HG03469 (cell line): ENCODE data around the gene TEX22.

Experiments used
- ATAC-seq: cut with Tn5 transposase; IDR thresholded peaks from one replicate; pipeline ENCODE4 v1.9.1; 2021; ENCODE audit warnings: mild to moderate bottlenecking, moderate library complexity, moderate number of reproducible peaks; ENCODE audit not compliant: unreplicated experiment

TEX22 gene

GRCh38 chr14:105437723-105438500 lies 39.6 kb downstream of the TEX22 start:
- ATAC-seq: no peak

- ATAC-seq: no peak
Measured at GRCh38 chr14:105439179-105439578, 40.8 kb downstream of the TEX22 start.

DNA sequence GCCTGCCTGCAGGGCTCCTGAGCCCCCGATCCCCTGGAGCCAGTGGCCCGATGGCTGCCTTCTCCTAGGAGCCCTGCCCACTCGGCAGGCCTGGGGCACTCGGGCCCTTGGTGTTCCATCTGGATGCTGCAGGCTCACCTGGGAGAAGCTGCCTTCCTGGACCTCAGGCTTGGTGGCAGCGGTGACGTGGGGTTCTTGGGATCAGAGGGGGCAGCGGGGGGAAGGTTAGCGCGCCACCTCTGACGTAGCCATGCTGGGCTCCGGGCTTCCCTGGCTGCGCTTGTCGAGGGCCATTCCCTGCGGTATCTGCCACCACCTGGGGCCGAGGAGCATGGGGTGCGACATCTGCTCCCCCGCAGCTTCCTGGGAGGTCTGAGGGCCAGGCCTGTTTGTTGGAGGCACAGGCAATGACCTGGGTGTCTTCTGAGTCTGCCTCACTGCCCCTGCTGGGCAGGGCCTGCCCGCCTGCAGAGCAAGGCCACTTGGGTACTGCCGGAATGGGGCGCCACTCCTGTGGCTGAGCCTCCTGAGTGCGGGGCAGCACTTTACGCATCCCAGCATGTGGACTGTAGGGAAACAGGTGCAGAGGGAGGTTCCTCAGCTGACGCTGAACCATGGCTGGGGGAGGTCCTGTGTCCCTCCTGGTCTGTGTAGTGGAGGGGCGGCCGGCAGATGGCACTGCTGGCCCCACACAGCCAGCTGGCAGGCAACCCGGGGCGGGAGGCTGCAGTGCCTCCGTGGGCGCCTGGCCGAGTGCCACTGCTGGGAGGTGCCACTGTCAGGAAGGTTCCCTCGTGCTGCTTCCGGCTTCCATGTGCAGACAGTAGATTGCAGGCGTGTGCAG lies 41.6 kb downstream of the TEX22 start:
- no peak for ATAC-seq

GRCh38 chr14:105440554-105440900 lies 42.2 kb downstream of the TEX22 start:
- no peak for ATAC-seq

- no peak for ATAC-seq
Measured at GRCh38 chr14:105440992-105441391, 42.7 kb downstream of the TEX22 start.

DNA sequence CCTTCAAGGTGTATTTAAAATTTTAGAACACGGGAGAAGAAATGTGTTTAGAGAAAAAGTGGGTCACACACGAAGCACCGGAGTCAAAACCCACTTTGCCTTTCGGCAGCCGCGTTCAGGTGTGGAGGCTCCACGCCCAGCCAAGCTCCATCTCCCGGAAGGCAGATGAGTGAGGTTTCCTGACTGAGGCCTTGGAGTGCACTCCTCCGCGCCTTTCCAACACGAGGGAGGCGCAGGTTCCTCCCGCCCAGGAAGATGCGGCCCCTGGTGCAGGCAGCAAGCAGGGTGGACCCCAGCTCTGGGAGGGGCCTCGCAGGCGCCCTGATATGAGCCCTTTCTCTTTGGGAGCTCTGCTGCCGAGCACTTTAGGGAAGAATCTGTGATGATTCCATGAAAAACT lies 43.8 kb downstream of the TEX22 start:
- ATAC-seq: no peak

DNA sequence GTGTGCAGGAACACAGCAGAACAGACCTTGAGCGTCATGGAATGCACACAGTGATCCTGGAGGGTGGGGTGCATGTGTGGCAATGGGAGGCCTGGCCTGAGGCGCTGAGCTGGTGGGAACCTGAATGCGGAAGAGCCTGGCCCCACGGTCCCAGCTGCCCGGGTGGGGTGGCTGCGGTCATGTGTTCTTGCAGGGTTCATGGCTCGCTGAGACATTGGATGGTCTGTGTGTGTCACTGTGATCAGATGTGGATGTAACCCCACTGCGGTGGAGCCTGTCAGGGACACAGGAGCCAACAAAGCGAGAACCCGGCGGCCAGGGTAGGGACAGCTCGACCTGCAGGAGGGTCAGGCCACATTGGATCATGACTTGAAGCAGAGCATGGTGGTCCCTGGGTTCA lies 44.5 kb downstream of the TEX22 start:
- no peak for ATAC-seq

- no peak for ATAC-seq
Measured at GRCh38 chr14:105444859-105445258, 46.5 kb downstream of the TEX22 start.

- ATAC-seq: no peak
Measured at GRCh38 chr14:105445290-105445689, 47.0 kb downstream of the TEX22 start.

DNA sequence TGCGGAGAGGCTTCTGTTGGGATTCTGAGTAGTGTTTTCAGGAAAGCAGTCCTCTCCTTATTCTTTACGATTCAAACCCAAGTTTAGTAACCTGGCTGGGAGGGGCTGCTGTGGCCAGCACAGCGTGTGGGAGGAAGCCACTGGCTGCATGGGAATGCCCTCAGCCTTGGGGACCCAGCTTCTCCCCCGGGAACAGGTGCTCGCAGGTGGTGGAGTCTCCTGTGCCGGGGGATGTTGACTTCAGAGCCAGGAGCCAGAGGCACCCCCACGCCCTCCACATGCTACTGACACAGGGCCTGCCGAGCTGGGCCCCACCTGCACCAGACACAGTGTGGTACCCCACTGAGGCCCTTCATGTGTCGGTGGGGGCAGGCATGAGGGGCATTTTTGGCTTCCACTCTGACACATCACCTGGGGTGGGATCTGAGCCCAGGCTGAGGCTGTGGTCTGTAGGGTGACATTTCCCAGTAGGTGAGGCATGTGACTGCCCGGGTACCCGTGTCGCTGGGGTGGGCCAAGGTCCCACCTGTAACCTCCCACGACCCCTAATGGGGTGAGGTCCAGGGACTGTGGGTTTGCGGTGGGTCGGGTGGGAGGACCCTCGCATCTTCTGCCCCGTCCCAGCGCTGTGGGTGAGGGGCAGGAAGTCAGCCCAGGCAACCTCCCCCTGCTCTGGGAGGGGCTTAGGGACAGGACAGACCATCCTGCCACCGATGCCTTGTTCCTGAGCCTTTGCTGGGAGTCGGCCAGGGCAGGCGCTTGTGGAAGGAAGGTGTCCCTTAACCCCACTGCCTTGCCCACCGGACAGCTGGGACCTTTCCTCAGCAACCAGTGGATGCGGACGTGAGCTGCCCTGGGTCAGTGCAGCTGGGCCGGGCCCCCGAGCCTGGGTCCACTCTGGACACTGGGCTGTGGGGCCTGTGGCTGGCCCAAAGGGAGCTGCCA lies 47.8 kb downstream of the TEX22 start:
- no peak for ATAC-seq

DNA sequence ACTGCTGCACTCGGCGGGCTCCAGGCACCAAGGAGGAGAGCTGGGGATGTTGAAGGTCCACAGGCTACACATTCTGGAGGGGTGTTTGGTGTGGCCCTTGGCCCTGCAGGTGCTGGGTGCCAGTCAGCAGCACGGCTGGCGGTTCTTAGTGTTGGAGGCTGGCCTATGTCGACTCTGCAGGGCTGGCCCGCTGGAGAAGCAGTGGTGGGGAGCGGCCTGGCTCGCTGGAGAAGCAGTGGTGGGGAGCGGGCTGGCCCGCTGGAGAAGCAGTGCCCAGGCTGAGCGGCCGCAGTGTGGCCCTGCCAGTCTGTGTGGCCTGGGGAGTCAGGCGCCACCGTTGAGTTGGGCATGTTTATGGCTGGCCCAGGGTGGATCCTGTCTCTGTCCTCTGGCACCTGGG lies 48.6 kb downstream of the TEX22 start:
- ATAC-seq: no peak

DNA sequence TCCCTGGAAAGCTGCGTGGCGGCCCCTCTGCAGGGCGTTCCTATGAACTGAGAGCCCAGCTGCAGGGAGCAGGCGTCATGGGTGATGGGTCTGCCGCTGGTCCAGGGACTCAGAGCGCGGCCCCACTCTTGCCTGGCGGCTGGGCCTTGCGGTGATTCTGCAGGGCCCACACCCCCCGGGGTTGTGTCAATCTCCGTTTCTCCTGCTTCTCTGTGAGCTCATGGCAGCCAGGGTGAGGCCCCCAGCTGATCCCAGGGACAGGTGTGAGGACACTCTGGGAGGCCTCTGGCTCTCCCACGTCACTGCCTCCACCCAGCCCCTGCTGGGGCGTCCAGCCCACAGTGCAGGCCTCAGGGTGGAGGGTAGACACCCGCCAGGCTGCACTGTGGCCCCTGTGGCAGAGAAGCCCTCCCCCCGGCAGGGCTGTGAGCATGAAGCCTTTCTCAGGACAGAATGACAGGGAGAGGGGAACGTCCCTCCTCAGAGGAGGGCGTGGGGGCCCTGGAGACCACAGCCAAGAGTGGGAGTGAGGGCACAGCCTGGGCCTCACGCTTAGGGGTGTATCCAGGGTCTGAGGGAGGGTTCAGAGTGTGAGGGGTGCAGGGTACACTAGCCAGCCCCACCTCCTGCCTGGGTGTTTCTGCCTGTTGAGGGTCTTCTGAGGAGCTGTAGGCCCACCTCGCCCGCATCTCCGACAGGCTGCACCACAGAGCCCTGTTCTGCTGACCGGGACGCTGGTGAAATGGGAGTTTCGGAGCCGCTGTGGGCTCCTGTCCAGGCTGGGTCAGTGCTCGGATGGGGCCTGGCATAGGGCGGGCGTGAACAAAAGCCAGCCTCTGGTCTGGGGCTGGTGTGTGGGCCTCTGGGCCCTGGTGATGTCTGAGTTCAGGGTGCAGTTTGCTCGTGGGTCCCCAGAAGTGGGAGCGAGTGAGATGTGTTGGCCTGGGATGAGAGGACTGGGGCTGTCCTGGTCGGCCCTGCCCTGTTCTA lies 49.6 kb downstream of the TEX22 start:
- no peak for ATAC-seq

DNA sequence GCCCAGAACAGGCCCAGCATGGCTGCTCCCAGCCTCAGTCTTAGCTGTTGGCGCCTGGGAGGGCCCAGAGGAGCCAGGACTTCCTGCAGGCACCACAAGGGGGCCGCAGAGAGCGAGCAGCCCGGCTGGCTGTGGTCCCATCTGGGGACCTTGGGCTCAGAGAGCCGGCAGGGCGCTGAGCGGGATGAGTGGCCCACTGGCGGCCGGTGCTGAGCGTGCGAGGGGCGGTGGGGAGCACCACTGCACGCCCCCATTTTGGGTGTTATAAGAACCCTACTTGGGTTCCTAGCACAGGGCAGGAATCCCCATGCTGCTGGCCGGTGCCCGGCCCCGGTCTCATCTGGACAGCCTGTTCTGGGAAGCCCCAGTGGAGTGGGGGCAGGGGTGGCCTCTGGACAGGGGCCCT lies 50.4 kb downstream of the TEX22 start:
- no peak for ATAC-seq

DNA sequence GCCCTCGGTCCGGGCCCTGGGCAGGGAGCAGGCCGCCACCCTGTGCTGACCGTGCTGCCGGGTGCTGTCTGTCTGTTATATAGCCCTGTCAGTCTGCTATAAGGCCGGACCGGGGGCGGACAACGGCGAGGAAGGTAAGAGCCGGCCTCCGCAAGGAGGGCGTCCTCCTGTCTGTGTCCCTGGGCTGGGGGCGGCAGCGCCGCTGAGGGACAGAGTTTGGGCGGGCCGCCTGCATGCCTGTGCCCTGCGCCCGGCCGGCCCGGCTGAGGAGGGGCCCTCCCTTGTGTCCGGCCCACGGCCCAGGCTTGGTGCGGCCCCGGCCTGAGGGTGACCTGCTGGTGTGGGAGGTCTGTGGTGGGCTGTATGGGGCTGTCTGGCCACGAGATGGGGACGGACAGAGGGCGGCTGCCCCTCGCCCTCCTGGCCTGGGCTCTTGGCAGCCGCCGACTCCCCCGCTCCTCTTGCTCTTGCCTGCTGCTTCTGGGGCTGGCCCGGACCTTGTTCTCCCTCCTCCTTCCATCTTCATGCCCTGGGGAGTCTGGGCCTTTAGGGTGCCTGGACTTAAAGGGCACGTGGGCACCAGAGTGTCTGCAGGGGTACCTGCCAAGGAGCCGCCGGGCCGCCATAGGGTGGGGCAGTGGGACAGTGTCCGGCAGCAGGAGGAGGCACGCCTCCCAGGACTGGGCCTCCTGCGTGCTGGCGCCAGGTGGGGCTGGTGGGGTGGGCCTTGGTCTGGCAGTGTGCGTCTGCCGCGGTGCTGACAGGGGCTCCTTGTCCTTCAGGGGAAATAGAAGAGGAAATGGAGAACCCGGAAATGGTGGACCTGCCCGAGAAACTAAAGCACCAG lies 51.2 kb downstream of the TEX22 start:
- ATAC-seq: no peak

GRCh38 chr14:105450123-105450505 lies 51.8 kb downstream of the TEX22 start:
- ATAC-seq: no peak

GRCh38 chr14:105450864-105451720 lies 52.8 kb downstream of the TEX22 start:
- no peak for ATAC-seq

DNA sequence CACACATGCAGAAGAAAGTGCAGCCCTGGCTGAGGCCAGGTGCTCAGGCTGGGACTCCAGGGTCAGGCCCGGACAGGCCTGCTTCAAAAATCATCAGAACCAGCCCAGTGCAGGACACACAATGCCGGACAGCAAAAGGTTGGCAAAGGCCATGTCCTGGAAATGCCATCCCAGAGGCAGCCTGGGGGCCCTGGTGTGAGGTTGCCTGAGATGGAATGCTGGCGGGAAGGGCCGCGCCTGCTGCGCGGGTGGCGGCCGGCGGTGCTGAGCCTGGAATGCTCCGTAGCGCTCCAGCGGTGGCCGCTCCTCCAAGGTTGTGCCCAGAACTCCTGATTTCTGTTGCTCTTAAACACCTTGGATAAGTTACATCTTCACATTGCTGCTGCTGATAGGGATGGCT lies 54.6 kb downstream of the TEX22 start:
- ATAC-seq: no peak

DNA sequence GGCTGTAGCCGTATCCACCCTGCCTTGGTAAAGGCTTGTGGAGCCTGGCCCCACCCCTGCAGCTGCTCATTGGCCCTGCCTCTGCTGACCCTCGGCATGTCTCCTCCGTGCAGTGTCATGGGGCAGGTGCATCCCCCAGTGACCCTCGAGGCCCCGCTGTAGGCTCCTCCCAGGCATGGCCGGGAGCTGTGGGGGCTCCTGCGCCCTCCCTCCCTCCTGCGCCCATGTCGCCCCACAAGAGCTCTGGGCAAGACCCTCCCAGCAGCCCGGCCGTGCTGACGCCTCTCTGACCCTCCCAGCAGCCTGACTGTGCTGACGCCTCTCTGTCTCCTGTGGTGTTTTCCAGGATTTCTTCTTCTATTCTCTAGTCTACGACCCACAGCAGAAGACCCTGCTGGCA lies 55.5 kb downstream of the TEX22 start:
- no peak for ATAC-seq
